Measurements from ENCODE around the gene GABARAP.

The GABARAP gene

GRCh38 chr17:7216242-7217112 lies 25.8 kb downstream of the GABARAP start:
- no peak for TF ChIP-seq CTCF (IDR thresholded peaks at IDR 0.05; ENCODE audit: low read depth, low read length, missing control alignments)
- in situ Hi-C loops (cut with HindIII; ENCODE audit: low pct_ligation_motif_present, low sequenced_read_pairs), result no loop called here
- no peak for DNase-seq
- H3K27me3 ChIP-seq (replicated peaks), result no peaks in the 10 kb centered on the region
- H3K27ac ChIP-seq, result no peak overlapping the region
- H3K4me3 ChIP-seq (ENCODE audit: low read depth, low read length), result peak overlapping the region; percentile 69
- H3K36me3 ChIP-seq (replicated peaks), result peaks cover 2% of the 10 kb centered on the region

DNA sequence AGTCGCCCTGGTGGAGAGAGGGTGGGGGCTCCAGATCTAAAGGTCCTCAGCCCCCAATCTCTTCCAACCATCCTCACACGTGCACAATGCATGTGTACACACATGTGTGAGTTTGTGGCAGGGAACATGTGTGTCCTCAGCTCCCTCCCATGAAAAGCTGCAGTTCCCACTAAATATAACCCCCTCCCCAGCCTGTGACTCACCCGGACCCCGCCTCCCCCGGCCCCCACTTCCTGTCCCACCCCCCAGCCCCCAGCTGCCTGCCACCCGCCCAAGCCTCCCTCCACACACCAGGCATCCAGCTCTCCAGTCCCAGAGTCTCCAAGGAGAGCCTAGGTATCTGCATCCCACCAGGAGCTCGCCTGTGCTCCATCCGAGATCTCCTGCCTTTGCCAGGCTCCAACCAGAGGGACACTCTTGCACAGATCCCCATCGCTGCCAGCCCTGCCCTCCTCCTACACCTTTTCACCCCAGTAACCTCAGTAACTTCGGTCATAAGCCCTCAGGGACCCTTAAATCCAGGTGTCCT lies 26.5 kb downstream of the GABARAP start:
- H3K27ac ChIP-seq, result peak overlapping the region; percentile 57

DNA sequence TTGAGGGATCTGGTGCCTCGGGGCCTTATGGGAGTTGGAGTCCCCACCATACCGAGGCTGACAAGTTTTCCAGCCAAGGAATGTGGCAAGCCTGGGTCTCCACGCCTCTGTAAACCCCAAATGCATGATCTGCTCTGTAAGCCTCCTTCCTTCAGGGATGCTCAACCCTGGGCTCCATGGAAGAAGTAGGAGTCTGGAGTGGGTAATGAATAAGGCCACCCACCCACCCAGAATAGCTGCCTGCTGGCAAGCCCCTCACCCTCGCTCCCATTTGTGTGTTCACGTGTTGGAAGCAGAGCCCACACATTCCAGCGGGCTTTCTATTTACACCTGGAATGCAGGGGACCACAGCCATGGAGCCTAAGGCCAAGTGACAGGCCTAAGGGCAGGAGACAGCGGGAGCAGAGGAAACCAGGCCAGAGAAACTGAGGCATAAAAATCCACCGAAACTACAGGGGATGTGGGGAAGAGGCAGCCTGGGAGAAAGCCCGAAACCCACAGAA lies 27.1 kb downstream of the GABARAP start:
- Histone ChIP-seq H3K4me3 (ENCODE audit: low read depth, low read length) (peak overlapping the region; percentile 58), H3K36me3 (replicated peaks) (no peaks in the 10 kb centered on the region), H3K27me3 (replicated peaks) (no peaks in the 10 kb centered on the region), H3K27ac (peak overlapping the region; percentile 57)
- in situ Hi-C loops (cut with HindIII; ENCODE audit: low pct_ligation_motif_present, low sequenced_read_pairs), result no loop called here
- no peak for TF ChIP-seq CTCF (IDR thresholded peaks at IDR 0.05; ENCODE audit: low read depth, low read length, missing control alignments)
- DNase-seq, result no peak

More for the DNA sequence above, 26.5 kb downstream of the GABARAP start:
- Histone ChIP-seq H3K4me3 (ENCODE audit: low read depth, low read length) (peak overlapping the region; percentile 69), H3K36me3 (replicated peaks) (no peaks in the 10 kb centered on the region), H3K27me3 (replicated peaks) (no peaks in the 10 kb centered on the region)
- in situ Hi-C loops (cut with HindIII; ENCODE audit: low pct_ligation_motif_present, low sequenced_read_pairs), result no loop called here
- TF ChIP-seq CTCF (IDR thresholded peaks at IDR 0.05; ENCODE audit: low read depth, low read length, missing control alignments), result no peak
- DNase-seq, result no peak

DNA sequence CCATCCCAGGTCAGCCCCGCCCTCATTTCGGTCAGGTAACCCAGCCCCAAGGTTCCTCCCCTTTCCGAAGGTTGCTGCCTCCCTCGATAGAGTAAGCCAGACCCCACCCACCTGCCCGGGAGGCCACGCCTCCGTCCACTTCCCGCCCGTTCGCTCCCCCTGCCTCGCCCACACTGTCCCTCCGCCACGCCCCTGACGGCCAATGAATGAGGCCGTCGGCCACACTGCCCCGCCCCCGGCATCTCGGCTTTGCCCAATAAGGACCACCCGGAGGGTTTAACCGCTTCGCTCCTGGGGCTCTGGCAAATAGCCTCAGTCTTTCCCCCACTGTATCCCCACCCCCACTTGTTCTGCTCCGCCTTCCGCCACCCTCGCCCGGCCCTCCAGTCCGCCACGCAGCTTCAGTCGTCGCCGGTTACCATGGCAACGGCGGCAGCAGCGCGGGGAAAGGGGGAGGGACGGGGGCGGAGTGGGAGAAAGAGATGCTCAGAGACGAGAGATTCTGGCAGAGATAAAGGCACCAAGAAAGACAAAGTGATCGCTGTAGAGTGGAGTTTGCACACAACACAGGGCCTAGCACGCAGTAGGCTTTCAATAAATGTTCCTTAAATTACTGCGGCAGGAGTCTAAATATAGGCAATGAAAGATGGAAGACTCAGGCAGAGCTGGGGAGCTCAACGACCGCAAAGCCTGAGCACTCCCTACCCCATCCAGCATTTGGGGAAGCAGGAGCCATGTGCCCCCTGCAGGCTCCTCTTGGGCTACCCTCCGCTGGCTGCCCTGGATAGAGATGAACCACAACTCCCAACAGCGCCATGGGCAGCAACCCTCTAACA lies 27.7 kb downstream of the GABARAP start:
- H3K4me3 ChIP-seq (ENCODE audit: low read depth, low read length), result peak overlapping the region; percentile 58
- TF ChIP-seq CTCF (IDR thresholded peaks at IDR 0.05; ENCODE audit: low read depth, low read length, missing control alignments), result peak; percentile 75
- H3K27me3 ChIP-seq (replicated peaks), result no peaks in the 10 kb centered on the region
- peak; percentile 97 for DNase-seq
- in situ Hi-C loops (cut with HindIII; ENCODE audit: low pct_ligation_motif_present, low sequenced_read_pairs), result no loop called here
- no peaks in the 10 kb centered on the region for H3K36me3 ChIP-seq (replicated peaks)
- peak overlapping the region; percentile 57 for H3K27ac ChIP-seq

- TF ChIP-seq CTCF (IDR thresholded peaks at IDR 0.05; ENCODE audit: low read depth, low read length, missing control alignments), result peak; percentile 76
- no peaks in the 10 kb centered on the region for H3K27me3 ChIP-seq (replicated peaks)
- no peaks in the 10 kb centered on the region for H3K36me3 ChIP-seq (replicated peaks)
- peak overlapping the region; percentile 58 for H3K4me3 ChIP-seq (ENCODE audit: low read depth, low read length)
- peak; percentile 70 for DNase-seq
- peak overlapping the region; percentile 57 for H3K27ac ChIP-seq
- in situ Hi-C loops (cut with HindIII; ENCODE audit: low pct_ligation_motif_present, low sequenced_read_pairs), result no loop called here
Measured at GRCh38 chr17:7213895-7214299, 28.4 kb downstream of the GABARAP start.

Measured in brain microvascular endothelial cell (primary cell).